ENCODE results near the gene SLC25A19. TPM values are rescaled to one million over a fixed set of nuclear protein-coding genes. Genes with fewer than 3 reads are reported as not detected.

The SLC25A19 gene
- total RNA-seq, 1 donor from 2014 or later = 10.5 TPM

GRCh38 chr17:75237100-75238014, 51.9 kb downstream of the SLC25A19 start:
- no peak for TF ChIP-seq CTCF (conservative IDR thresholded peaks at IDR 0.05; ENCODE audit: low read depth, low read length)
- DNase-seq (ENCODE audit: low read depth) = no peak
- no peak overlapping the region for H3K4me3 ChIP-seq (ENCODE audit: low read depth, low read length)

- DNase-seq (ENCODE audit: low read depth) = no peak
- TF ChIP-seq CTCF (conservative IDR thresholded peaks at IDR 0.05; ENCODE audit: low read depth, low read length) = no peak
- H3K4me3 ChIP-seq (ENCODE audit: low read depth, low read length) = no peak overlapping the region
These were observed 56.4 kb downstream of the SLC25A19 start for GRCh38 chr17:75232786-75233185.

- H3K4me3 ChIP-seq (ENCODE audit: low read depth, low read length) = no peak overlapping the region
- TF ChIP-seq CTCF (conservative IDR thresholded peaks at IDR 0.05; ENCODE audit: low read depth, low read length) = no peak
- no peak for DNase-seq (ENCODE audit: low read depth)
These were observed 57.3 kb downstream of the SLC25A19 start for GRCh38 chr17:75231741-75232464.

- no peak for DNase-seq (ENCODE audit: low read depth)
- no peak for TF ChIP-seq CTCF (conservative IDR thresholded peaks at IDR 0.05; ENCODE audit: low read depth, low read length)
These were observed 58.2 kb downstream of the SLC25A19 start for GRCh38 chr17:75231071-75231470.

GRCh38 chr17:75228847-75229246, 60.4 kb downstream of the SLC25A19 start:
- no peak for TF ChIP-seq CTCF (conservative IDR thresholded peaks at IDR 0.05; ENCODE audit: low read depth, low read length)

More at GRCh38 chr17:75231071-75231470, 58.2 kb downstream of the SLC25A19 start:
- H3K4me3 ChIP-seq (ENCODE audit: low read depth, low read length) = no peak overlapping the region

GRCh38 chr17:75228305-75228704, 60.9 kb downstream of the SLC25A19 start:
- no peak for DNase-seq (ENCODE audit: low read depth)
- TF ChIP-seq CTCF (conservative IDR thresholded peaks at IDR 0.05; ENCODE audit: low read depth, low read length) = no peak
- H3K4me3 ChIP-seq (ENCODE audit: low read depth, low read length) = no peak overlapping the region

More at GRCh38 chr17:75228847-75229246, 60.4 kb downstream of the SLC25A19 start:
- no peak for DNase-seq (ENCODE audit: low read depth)
- H3K4me3 ChIP-seq (ENCODE audit: low read depth, low read length) = no peak overlapping the region
